ENCODE results near the gene AKR7A2.
"Not testable (repeated sequence)": the region's sequence is repeated elsewhere in the genome, so short reads cannot be mapped to it uniquely, and the experiment has no call there.

The AKR7A2 gene

GRCh38 chr1:19268445-19268844, 43.5 kb downstream of the AKR7A2 start:
- no peak for DNase-seq

- no peak for DNase-seq
Observed at GRCh38 chr1:19262744-19263143, 49.2 kb downstream of the AKR7A2 start.

- no peak for DNase-seq
Observed at GRCh38 chr1:19262047-19262446, 49.9 kb downstream of the AKR7A2 start.

GRCh38 chr1:19260211-19261138, 51.5 kb downstream of the AKR7A2 start:
- DNase-seq: no peak

GRCh38 chr1:19258353-19258752, 53.6 kb downstream of the AKR7A2 start:
- DNase-seq: no peak

GRCh38 chr1:19257178-19257914, 54.6 kb downstream of the AKR7A2 start:
- peak in 3 of 56 donors; percentile 1 to 31 (median 8) for DNase-seq

GRCh38 chr1:19256301-19256700, 55.6 kb downstream of the AKR7A2 start:
- not testable (repeated sequence) for DNase-seq

GRCh38 chr1:19255288-19255687, 56.7 kb downstream of the AKR7A2 start:
- DNase-seq: peak in 1 of 56 donors; percentile 25

GRCh38 chr1:19254416-19254815, 57.5 kb downstream of the AKR7A2 start:
- peak in 12 of 56 donors; percentile 5 to 53 (median 24) for DNase-seq
